Esophagus muscularis mucosa (tissue), 4 donors: Measurements from ENCODE around the gene C12orf60. TPM values are rescaled to one million over a fixed set of nuclear protein-coding genes. Genes with fewer than 3 reads are reported as not detected.

Source experiments
- DNase-seq: peaks from one replicate; pipeline ENCODE4 v3.0.0-alpha.2; 2017; ENCODE audit errors: extremely low spot score
- H3K27ac ChIP-seq, 4 donors: fragments of 200-600 bp; sonication (generic); replicated peaks in 1 of 4; 1 replicate in 3 of 4; 2 replicates in 1 of 4; pipeline ENCODE4 v1.5.1; 2016 to 2019; ENCODE audit warnings: mild to moderate bottlenecking in 1 of 4
- H3K27me3 ChIP-seq, 4 donors: fragments of 200-600 bp; sonication (generic); one replicate each; pipeline versions ENCODE4 v1.5.1 to v1.6.0; 2016 to 2019
- H3K36me3 ChIP-seq, 4 donors: fragments of 200-600 bp; sonication (generic); one replicate each; pipeline ENCODE4 v1.5.1; 2016 to 2019
- H3K4me1 ChIP-seq, 4 donors: fragments of 200-600 bp; sonication (generic); one replicate each; pipeline ENCODE4 v1.5.1; 2016 to 2019
- H3K4me3 ChIP-seq, 4 donors: fragments of 200-600 bp; sonication (generic); 1 replicate in 2 of 4; 2 replicates in 2 of 4; pipeline ENCODE4 v1.5.1; 2016 to 2019; ENCODE audit warnings: mild to moderate bottlenecking in 4 of 4, moderate library complexity in 1 of 4
- H3K9me3 ChIP-seq, 4 donors: fragments of 200-600 bp; sonication (generic); 1 replicate in 3 of 4; 2 replicates in 1 of 4; pipeline ENCODE4 v1.5.1; 2016 to 2019
- EP300 ChIP-seq: sonication (generic); formaldehyde crosslinking; IDR thresholded peaks from one replicate; pipeline ENCODE4 v1.6.1; 2017; ENCODE audit warnings: antibody characterized with exemption
- POLR2A ChIP-seq: fragments of 450-650 bp; IDR thresholded peaks from one replicate; pipeline ENCODE4 v1.6.1; 2017; ENCODE audit warnings: antibody characterized with exemption, moderate library complexity, mild to moderate bottlenecking, low read depth
- POLR2AphosphoS5 ChIP-seq, 2 donors: sonication (generic); formaldehyde crosslinking; IDR thresholded peaks; one replicate each; pipeline ENCODE4 v1.6.1; 2017; ENCODE audit warnings: antibody characterized with exemption in 2 of 2
- WGBS: methylation state at CpG from one replicate; pipeline ENCODE4 v1.1.5; 2018; 5-methylcytosine and 5-hydroxymethylcytosine counted together
- intact Hi-C: fragments of 100-400 bp; cut with DNase I; formaldehyde crosslinking; loops from one replicate; pipeline ENCODE4 v1.15.1; 2023
- total RNA-seq, 4 donors: library from RNA; depleted of rRNA; stranded (reverse); fragments of >200 nt; gene quantifications; one replicate each; pipeline versions ENCODE4 v1.1.0 to v1.2.1, GENCODE V29; 2016
- TF ChIP-seq, protein P1 (sequence below), 3 experiments: fragments of 200-600 bp in 2 of 3; fragments of 450-650 bp in 1 of 3; sonication (generic) in 2 of 3; IDR thresholded peaks; one replicate each; pipeline ENCODE4 v1.5.1; 2017 to 2019; ENCODE audit warnings: antibody characterized with exemption in 3 of 3, mild to moderate bottlenecking in 2 of 3, moderate library complexity in 1 of 3

C12orf60 gene
- total RNA-seq, 4 donors from 2014 or later: 0.66 to 2.1 (median 1.1) TPM

DNA sequence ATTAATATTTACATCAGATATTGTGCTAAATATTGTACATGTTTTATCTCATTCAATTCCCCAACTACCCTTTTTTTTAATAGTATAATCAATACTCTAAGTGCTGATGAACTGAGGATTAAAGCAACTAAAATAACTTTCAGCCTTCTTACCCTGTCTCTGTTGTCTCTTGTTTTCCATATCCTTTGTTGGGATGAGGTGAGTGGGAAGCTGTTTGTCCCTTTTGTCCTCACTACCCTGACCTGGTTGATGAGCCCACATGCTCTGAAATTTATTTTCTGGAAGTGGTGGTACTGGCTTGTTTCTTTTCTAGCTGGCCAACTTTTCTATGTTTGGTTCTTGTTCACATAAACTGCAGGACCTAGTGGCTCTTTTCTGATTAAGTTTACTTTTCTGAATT, 49.4 kb downstream of the C12orf60 start:
- Histone ChIP-seq H3K27me3 (no peaks in the 10 kb centered on the region), H3K4me1 (peaks cover 0 to 27% (median 14%) of the 10 kb centered on the region in 4 donors), H3K36me3 (no peaks in the 10 kb centered on the region), H3K4me3 (no peak overlapping the region), H3K9me3 (no peaks in the 10 kb centered on the region), H3K27ac (no peak overlapping the region)
- TF ChIP-seq EP300: no peak
- TF ChIP-seq, protein P1, sequence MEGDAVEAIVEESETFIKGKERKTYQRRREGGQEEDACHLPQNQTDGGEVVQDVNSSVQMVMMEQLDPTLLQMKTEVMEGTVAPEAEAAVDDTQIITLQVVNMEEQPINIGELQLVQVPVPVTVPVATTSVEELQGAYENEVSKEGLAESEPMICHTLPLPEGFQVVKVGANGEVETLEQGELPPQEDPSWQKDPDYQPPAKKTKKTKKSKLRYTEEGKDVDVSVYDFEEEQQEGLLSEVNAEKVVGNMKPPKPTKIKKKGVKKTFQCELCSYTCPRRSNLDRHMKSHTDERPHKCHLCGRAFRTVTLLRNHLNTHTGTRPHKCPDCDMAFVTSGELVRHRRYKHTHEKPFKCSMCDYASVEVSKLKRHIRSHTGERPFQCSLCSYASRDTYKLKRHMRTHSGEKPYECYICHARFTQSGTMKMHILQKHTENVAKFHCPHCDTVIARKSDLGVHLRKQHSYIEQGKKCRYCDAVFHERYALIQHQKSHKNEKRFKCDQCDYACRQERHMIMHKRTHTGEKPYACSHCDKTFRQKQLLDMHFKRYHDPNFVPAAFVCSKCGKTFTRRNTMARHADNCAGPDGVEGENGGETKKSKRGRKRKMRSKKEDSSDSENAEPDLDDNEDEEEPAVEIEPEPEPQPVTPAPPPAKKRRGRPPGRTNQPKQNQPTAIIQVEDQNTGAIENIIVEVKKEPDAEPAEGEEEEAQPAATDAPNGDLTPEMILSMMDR (IDR thresholded peaks at IDR 0.05): no peak
- no peak for TF ChIP-seq POLR2AphosphoS5 (IDR thresholded peaks at IDR 0.05)
- no peak for TF ChIP-seq POLR2A
- intact Hi-C loops: no loop called here
- DNase-seq: no peak

DNA sequence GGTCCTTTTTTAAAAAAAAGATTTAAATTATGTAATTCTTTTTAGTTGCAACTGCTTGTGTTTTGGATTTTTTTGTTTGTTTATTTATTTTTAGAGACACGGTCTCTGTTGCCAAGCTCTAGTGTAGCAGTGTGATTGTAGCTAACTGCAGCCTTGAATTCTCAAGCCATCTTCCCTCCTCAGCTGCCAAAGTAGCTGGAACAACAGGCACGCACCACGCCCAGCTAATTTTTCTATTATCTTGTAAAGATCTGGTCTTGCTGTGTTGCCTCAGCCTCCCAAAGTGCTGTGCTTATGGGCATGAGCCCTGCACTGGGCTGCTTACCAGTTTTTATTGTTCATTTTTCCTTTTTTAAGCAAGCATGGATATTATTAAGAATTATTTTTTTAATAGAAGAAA, 50.5 kb downstream of the C12orf60 start:
- no peak overlapping the region for H3K27ac ChIP-seq
- no peak overlapping the region for H3K4me3 ChIP-seq
- no peak for DNase-seq
- 57% methylated on average over 3 of the region's 3 CpGs for WGBS
- no peaks in the 10 kb centered on the region for H3K27me3 ChIP-seq
- H3K9me3 ChIP-seq: no peaks in the 10 kb centered on the region
- peaks cover 0 to 19% (median 12%) of the 10 kb centered on the region in 4 donors for H3K4me1 ChIP-seq
- TF ChIP-seq, protein P1 (IDR thresholded peaks at IDR 0.05): no peak
- no peak for TF ChIP-seq POLR2AphosphoS5 (IDR thresholded peaks at IDR 0.05)
- TF ChIP-seq POLR2A: no peak
- TF ChIP-seq EP300: no peak
- intact Hi-C loops: no loop called here
- no peaks in the 10 kb centered on the region for H3K36me3 ChIP-seq

DNA sequence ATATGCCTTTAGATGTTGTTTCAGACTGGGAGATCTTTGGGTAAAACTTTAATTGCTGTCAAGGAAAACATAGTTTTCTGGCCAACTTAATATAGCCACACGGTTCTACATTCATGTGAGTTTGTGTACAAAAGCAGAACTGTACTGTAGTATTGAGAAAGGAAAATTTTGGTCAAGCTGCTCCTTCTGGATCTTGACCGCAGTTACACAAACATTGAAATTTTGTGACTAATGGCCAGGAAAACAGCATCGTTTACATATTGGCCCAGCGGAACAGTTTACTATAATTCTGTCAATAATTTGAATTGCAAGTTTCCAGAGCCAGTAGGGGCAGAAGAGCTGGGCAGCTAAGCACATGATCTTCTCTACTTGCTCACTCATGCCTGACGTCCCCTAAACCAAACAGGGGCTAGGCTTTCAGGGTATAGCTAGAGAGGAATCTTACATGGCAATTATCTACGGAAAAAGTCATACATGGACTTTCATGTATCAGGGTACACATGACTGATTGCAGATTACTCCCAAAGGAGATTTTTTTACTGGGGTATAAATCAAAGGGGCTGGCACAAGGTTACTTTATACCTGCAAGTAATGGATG, 51.2 kb downstream of the C12orf60 start:
- no peak for TF ChIP-seq POLR2AphosphoS5 (IDR thresholded peaks at IDR 0.05)
- TF ChIP-seq, protein P1 (IDR thresholded peaks at IDR 0.05): no peak
- H3K36me3 ChIP-seq: no peaks in the 10 kb centered on the region
- H3K9me3 ChIP-seq: peaks cover 0 to 3% (median 0%) of the 10 kb centered on the region in 4 donors
- H3K27ac ChIP-seq: no peak overlapping the region
- intact Hi-C loops: no loop called here
- WGBS: 69% methylated on average over 6 of the region's 6 CpGs
- no peaks in the 10 kb centered on the region for H3K27me3 ChIP-seq
- H3K4me3 ChIP-seq: no peak overlapping the region
- peaks cover 0 to 13% (median 11%) of the 10 kb centered on the region in 4 donors for H3K4me1 ChIP-seq
- DNase-seq: no peak

DNA sequence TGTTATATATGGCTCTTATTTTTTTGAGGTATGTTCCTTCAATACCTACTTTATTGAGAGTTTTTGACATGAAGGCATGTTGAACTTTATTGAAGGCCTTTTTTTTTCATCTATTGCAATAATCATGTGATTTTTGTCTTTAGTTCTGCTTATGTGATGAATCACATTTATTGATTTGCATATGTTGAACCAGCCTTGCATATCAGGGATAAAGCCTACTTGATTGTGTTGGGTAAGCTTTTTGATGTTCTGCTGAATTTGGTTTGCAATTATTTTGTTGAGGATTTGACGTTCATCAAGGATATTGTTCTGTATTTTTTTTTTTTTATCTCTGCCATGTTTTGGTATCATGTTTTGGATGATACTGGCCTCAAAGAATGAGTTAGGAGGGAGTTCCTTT, 55.0 kb downstream of the C12orf60 start:
- H3K36me3 ChIP-seq: no peaks in the 10 kb centered on the region
- WGBS: 90% methylated on average over 1 of the region's 1 CpG
- intact Hi-C loops: no loop called here
- no peak for TF ChIP-seq POLR2A
- TF ChIP-seq POLR2AphosphoS5 (IDR thresholded peaks at IDR 0.05): no peak
- TF ChIP-seq, protein P1 (IDR thresholded peaks at IDR 0.05): no peak
- TF ChIP-seq EP300: no peak
- no peak overlapping the region for H3K27ac ChIP-seq
- H3K9me3 ChIP-seq: peaks cover 0 to 15% (median 10%) of the 10 kb centered on the region in 4 donors
- H3K4me1 ChIP-seq: peaks cover 0 to 13% (median 10%) of the 10 kb centered on the region in 4 donors
- DNase-seq: no peak
- H3K4me3 ChIP-seq: no peak overlapping the region
- H3K27me3 ChIP-seq: no peaks in the 10 kb centered on the region

DNA sequence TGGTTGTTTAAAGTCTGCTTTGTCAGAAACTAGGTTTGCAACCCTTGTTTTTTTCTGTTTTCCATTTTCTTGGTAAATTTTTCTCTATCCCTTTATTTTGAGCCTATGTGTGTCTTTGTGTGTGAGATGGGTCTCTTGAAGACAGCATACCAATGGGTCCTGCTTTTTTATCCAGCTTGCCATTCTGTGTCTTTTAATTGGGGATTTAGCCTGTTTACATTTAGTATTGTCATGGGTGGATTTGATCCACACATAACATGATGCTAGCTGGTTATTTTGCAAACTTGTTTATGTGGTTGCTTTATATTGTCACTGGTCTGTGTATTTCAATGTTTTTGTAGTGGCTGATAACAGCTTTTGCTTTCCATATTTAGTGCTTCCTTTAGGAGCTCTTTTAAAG, 57.0 kb downstream of the C12orf60 start:
- Histone ChIP-seq H3K27ac (no peak overlapping the region), H3K27me3 (no peaks in the 10 kb centered on the region), H3K4me1 (no peaks in the 10 kb centered on the region), H3K9me3 (peaks cover 0 to 15% (median 10%) of the 10 kb centered on the region in 4 donors), H3K36me3 (no peaks in the 10 kb centered on the region), H3K4me3 (no peak overlapping the region)
- DNase-seq: no peak
- TF ChIP-seq POLR2AphosphoS5 (IDR thresholded peaks at IDR 0.05) (no peak), POLR2A (no peak), EP300 (no peak)
- TF ChIP-seq, protein P1 (IDR thresholded peaks at IDR 0.05): no peak
- intact Hi-C loops: no loop called here
